ENCODE measurements around the gene OSBPL2.

The OSBPL2 gene

GRCh38 chr20:62235777-62236157, 2.6 kb upstream of the OSBPL2 start:
- Histone ChIP-seq H3K4me3 (ENCODE audit: low read depth in 1 of 2, low read length in 2 of 2) (no peak overlapping the region), H3K36me3 (ENCODE audit: control insufficient read depth in 1 of 2, insufficient read depth in 2 of 2, low read length in 2 of 2) (peaks cover 0 to 1% of the 10 kb centered on the region in 2 donors), H3K27me3 (ENCODE audit: control insufficient read depth in 1 of 2, insufficient read depth in 2 of 2, low read length in 2 of 2) (no peaks in the 10 kb centered on the region), H3K27ac (ENCODE audit: low read depth, low read length) (no peak overlapping the region), H3K4me1 (ENCODE audit: control insufficient read depth in 1 of 2, insufficient read depth in 2 of 2, low read length in 2 of 2) (peaks cover 21 to 26% of the 10 kb centered on the region in 2 donors), H3K9me3 (ENCODE audit: control insufficient read depth in 1 of 2, low read length in 2 of 2) (no peaks in the 10 kb centered on the region), H3K9ac (ENCODE audit: low read depth in 1 of 2, low read length in 2 of 2) (no peak overlapping the region)

DNA sequence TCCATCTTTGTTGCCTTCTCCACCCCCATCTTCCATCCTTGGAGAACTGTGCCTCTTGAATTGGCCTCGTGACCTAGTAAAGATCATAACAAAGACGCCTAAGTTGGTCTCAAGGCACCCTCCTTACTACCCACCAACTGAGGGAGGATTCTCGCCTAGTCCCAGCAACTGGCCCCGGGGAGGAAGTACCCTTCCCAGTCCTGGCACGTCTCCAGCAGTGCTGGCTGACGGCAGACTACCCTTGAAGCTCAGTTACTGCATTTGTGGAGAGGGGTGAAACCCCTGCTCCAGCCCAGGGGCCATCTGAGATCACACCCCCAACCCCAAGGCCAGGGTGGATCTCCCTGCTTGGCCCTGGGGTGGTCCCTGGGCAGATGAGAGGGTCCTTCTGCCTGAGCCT, 2.1 kb upstream of the OSBPL2 start:
- H3K27ac ChIP-seq (ENCODE audit: low read depth, low read length), result no peak overlapping the region
- H3K27me3 ChIP-seq (ENCODE audit: control insufficient read depth in 1 of 2, insufficient read depth in 2 of 2, low read length in 2 of 2), result no peaks in the 10 kb centered on the region
- H3K36me3 ChIP-seq (ENCODE audit: control insufficient read depth in 1 of 2, insufficient read depth in 2 of 2, low read length in 2 of 2), result peaks cover 0 to 3% of the 10 kb centered on the region in 2 donors
- H3K9me3 ChIP-seq (ENCODE audit: control insufficient read depth in 1 of 2, low read length in 2 of 2), result no peaks in the 10 kb centered on the region
- H3K9ac ChIP-seq (ENCODE audit: low read depth in 1 of 2, low read length in 2 of 2), result no peak overlapping the region
- peaks cover 25 to 30% of the 10 kb centered on the region in 2 donors for H3K4me1 ChIP-seq (ENCODE audit: control insufficient read depth in 1 of 2, insufficient read depth in 2 of 2, low read length in 2 of 2)
- no peak overlapping the region for H3K4me3 ChIP-seq (ENCODE audit: low read depth in 1 of 2, low read length in 2 of 2)

DNA sequence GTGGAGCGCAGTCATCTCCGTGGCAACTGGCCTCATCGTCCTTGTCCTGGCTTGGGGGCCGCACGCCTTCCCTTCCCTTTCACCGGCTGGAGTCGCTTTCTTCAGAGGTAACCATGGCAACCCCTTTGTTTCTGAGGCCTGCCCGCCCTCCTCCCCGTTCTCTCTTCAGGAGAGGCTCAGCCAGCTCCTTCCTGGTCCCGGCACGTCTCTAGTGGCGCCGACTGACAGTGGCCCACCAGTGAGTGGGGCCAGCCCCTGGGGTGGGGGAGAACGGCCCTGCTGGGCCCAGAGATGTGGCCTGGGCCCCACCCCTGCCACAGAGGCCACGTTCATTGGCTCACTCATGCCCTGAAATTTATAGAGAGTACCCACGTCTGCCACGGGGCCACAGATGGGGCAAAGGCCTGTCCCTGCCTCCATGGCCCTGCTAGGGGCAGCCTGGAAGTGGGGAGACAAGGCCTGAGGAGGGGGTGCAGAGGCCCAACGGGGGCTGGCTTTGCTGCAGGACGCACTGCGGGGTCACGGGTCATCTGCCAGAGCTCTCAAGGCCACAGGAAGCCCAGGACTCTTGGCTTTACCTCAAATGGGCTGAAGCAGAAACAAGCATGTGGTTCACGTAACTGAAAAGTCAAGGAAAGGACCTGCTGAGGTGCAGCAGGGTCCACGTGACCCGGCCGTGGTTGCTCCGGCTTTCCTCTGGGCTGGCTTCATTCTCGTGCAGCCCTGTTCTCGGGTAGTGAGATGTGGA, 1.4 kb upstream of the OSBPL2 start:
- H3K27ac ChIP-seq (ENCODE audit: low read depth, low read length), result no peak overlapping the region
- no peaks in the 10 kb centered on the region for H3K27me3 ChIP-seq (ENCODE audit: control insufficient read depth in 1 of 2, insufficient read depth in 2 of 2, low read length in 2 of 2)
- H3K9me3 ChIP-seq (ENCODE audit: control insufficient read depth in 1 of 2, low read length in 2 of 2), result no peaks in the 10 kb centered on the region
- no peak overlapping the region for H3K4me3 ChIP-seq (ENCODE audit: low read depth in 1 of 2, low read length in 2 of 2)
- H3K36me3 ChIP-seq (ENCODE audit: control insufficient read depth in 1 of 2, insufficient read depth in 2 of 2, low read length in 2 of 2), result peaks cover 0 to 3% of the 10 kb centered on the region in 2 donors
- peaks cover 33 to 36% of the 10 kb centered on the region in 2 donors for H3K4me1 ChIP-seq (ENCODE audit: control insufficient read depth in 1 of 2, insufficient read depth in 2 of 2, low read length in 2 of 2)
- H3K9ac ChIP-seq (ENCODE audit: low read depth in 1 of 2, low read length in 2 of 2), result no peak overlapping the region

DNA sequence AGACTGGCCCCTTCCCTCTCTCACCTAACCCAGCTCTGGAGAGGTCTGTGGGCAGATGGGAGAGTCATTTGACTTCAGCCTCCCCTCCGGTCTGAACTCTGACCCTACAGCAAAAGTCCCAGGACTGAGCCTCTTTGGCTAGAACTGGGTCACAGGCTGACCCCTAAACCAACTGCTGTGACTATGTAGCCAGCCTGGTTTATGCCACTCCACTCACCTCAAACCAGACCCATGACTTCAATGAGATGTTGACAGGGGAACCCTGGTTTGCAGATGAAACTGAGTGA, 864 bp upstream of the OSBPL2 start:
- Histone ChIP-seq H3K4me3 (ENCODE audit: low read depth in 1 of 2, low read length in 2 of 2) (peak overlapping the region; percentile 59 to 76), H3K9me3 (ENCODE audit: control insufficient read depth in 1 of 2, low read length in 2 of 2) (no peaks in the 10 kb centered on the region), H3K4me1 (ENCODE audit: control insufficient read depth in 1 of 2, insufficient read depth in 2 of 2, low read length in 2 of 2) (peaks cover 38 to 41% of the 10 kb centered on the region in 2 donors), H3K9ac (ENCODE audit: low read depth in 1 of 2, low read length in 2 of 2) (peak overlapping the region; percentile 37 to 55), H3K36me3 (ENCODE audit: control insufficient read depth in 1 of 2, insufficient read depth in 2 of 2, low read length in 2 of 2) (peaks cover 0 to 6% of the 10 kb centered on the region in 2 donors), H3K27ac (ENCODE audit: low read depth, low read length) (no peak overlapping the region), H3K27me3 (ENCODE audit: control insufficient read depth in 1 of 2, insufficient read depth in 2 of 2, low read length in 2 of 2) (no peaks in the 10 kb centered on the region)

DNA sequence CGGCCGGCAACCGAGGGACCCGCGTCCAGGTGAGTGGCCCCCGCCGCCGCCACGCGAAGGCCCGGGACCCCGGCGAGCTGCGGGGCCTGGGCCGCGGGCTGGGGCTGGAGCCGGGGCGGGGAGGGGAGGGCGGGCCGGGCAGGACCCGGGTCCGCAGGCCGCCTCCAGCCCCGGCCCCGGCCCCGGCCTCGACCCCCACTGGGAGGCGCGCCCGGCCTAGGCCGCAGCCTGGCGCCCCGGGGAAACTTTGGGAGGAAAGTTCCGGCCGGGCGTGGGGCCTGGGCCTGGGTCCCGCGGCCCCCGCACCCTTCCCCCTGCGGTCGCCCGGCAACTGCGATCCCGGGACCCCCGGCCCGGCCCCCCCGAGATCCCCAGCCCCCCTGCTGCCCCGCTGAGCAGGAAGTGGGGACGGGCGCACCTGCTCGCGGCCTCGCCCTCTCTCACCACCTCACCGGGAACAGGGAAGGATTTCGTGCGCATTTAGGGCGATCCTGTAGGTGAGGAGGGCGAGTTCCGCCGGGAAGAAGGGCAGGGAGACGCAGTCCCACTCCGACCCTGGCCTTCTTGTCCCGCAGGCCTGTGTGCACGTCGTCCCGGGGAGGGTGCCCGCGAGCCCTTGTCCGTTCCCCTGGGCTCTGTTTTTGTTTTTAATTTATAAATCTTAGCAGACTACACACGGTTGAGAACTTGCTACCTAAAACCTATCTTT, 402 bp downstream of the OSBPL2 start:
- peaks cover 0 to 13% of the 10 kb centered on the region in 2 donors for H3K36me3 ChIP-seq (ENCODE audit: control insufficient read depth in 1 of 2, insufficient read depth in 2 of 2, low read length in 2 of 2)
- H3K9ac ChIP-seq (ENCODE audit: low read depth in 1 of 2, low read length in 2 of 2), result peak overlapping the region; percentile 88 to 89
- peak overlapping the region; percentile 90 to 91 for H3K4me3 ChIP-seq (ENCODE audit: low read depth in 1 of 2, low read length in 2 of 2)
- H3K27ac ChIP-seq (ENCODE audit: low read depth, low read length), result peak overlapping the region; percentile 35
- H3K4me1 ChIP-seq (ENCODE audit: control insufficient read depth in 1 of 2, insufficient read depth in 2 of 2, low read length in 2 of 2), result peaks cover 41 to 43% of the 10 kb centered on the region in 2 donors
- no peaks in the 10 kb centered on the region for H3K9me3 ChIP-seq (ENCODE audit: control insufficient read depth in 1 of 2, low read length in 2 of 2)
- no peaks in the 10 kb centered on the region for H3K27me3 ChIP-seq (ENCODE audit: control insufficient read depth in 1 of 2, insufficient read depth in 2 of 2, low read length in 2 of 2)

GRCh38 chr20:62239278-62239879, 1.1 kb downstream of the OSBPL2 start:
- Histone ChIP-seq H3K27ac (ENCODE audit: low read depth, low read length) (no peak overlapping the region), H3K4me3 (ENCODE audit: low read depth in 1 of 2, low read length in 2 of 2) (peak overlapping the region; percentile 90 to 91), H3K9me3 (ENCODE audit: control insufficient read depth in 1 of 2, low read length in 2 of 2) (no peaks in the 10 kb centered on the region), H3K36me3 (ENCODE audit: control insufficient read depth in 1 of 2, insufficient read depth in 2 of 2, low read length in 2 of 2) (peaks cover 0 to 13% of the 10 kb centered on the region in 2 donors), H3K4me1 (ENCODE audit: control insufficient read depth in 1 of 2, insufficient read depth in 2 of 2, low read length in 2 of 2) (peaks cover 48 to 50% of the 10 kb centered on the region in 2 donors), H3K27me3 (ENCODE audit: control insufficient read depth in 1 of 2, insufficient read depth in 2 of 2, low read length in 2 of 2) (no peaks in the 10 kb centered on the region), H3K9ac (ENCODE audit: low read depth in 1 of 2, low read length in 2 of 2) (peak overlapping the region; percentile 88 to 89)

DNA sequence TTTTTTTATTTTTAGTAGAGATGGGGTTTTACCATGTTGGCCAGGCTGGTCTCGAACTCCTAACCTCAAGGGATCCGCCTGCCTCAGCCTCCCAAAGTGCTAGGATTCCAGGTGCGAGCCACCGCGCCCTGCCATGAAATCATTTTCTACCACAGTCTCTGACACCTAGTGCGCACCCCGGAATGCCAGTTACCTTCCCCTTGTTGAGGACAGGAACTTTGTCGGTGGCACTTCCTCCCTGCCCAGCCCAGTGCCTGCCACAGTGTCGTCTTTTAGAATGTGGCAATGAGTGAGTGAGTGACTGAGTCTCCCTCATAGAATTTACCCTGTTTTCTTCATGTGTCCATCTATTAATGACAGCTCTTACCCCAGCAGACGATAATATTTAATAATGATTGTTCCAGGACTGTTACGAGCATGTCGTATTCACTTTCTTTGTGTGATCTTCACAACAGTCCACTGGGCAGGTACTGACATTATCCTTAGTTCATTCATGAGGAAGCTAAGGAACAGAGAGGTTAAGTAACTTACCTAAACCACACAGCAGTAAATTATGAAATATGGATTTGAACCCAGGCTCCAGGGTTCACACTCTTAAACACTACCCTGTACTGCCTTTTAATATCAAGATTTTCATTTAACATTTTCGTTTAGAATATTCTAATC, 1.8 kb downstream of the OSBPL2 start:
- H3K9me3 ChIP-seq (ENCODE audit: control insufficient read depth in 1 of 2, low read length in 2 of 2), result no peaks in the 10 kb centered on the region
- H3K9ac ChIP-seq (ENCODE audit: low read depth in 1 of 2, low read length in 2 of 2), result no peak overlapping the region
- peaks cover 0 to 13% of the 10 kb centered on the region in 2 donors for H3K36me3 ChIP-seq (ENCODE audit: control insufficient read depth in 1 of 2, insufficient read depth in 2 of 2, low read length in 2 of 2)
- H3K27ac ChIP-seq (ENCODE audit: low read depth, low read length), result no peak overlapping the region
- H3K4me3 ChIP-seq (ENCODE audit: low read depth in 1 of 2, low read length in 2 of 2), result peak overlapping the region in 1 of 2 donors; percentile 9
- H3K4me1 ChIP-seq (ENCODE audit: control insufficient read depth in 1 of 2, insufficient read depth in 2 of 2, low read length in 2 of 2), result peaks cover 55 to 57% of the 10 kb centered on the region in 2 donors
- no peaks in the 10 kb centered on the region for H3K27me3 ChIP-seq (ENCODE audit: control insufficient read depth in 1 of 2, insufficient read depth in 2 of 2, low read length in 2 of 2)

DNA sequence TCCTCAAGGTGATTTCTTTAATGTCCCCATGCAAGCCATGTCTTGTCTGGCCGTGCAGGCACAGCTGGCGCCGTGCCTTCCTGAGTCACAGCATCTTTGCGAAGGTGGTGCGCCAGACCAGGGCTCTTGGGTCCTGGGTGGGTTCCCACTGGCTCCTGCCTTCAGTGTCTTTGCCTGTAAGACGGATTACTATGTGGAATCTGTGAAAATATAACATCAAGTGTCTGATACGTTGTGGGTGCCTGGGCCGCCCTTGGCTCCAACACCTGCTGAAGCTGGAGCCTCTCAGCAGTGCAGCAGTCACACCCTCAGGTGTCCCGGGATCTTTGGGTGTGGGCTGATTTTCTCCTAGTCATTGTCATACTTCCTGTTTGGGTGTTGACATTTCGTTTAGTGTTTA, 3.2 kb downstream of the OSBPL2 start:
- Histone ChIP-seq H3K9me3 (ENCODE audit: control insufficient read depth in 1 of 2, low read length in 2 of 2) (no peaks in the 10 kb centered on the region), H3K9ac (ENCODE audit: low read depth in 1 of 2, low read length in 2 of 2) (peak overlapping the region in 1 of 2 donors; percentile 39), H3K36me3 (ENCODE audit: control insufficient read depth in 1 of 2, insufficient read depth in 2 of 2, low read length in 2 of 2) (peaks cover 0 to 24% of the 10 kb centered on the region in 2 donors), H3K4me3 (ENCODE audit: low read depth in 1 of 2, low read length in 2 of 2) (peak overlapping the region in 1 of 2 donors; percentile 9), H3K27ac (ENCODE audit: low read depth, low read length) (peak overlapping the region; percentile 54), H3K4me1 (ENCODE audit: control insufficient read depth in 1 of 2, insufficient read depth in 2 of 2, low read length in 2 of 2) (peaks cover 55 to 65% of the 10 kb centered on the region in 2 donors), H3K27me3 (ENCODE audit: control insufficient read depth in 1 of 2, insufficient read depth in 2 of 2, low read length in 2 of 2) (no peaks in the 10 kb centered on the region)

- no peak overlapping the region for H3K27ac ChIP-seq (ENCODE audit: low read depth, low read length)
- H3K4me3 ChIP-seq (ENCODE audit: low read depth in 1 of 2, low read length in 2 of 2), result peak overlapping the region in 1 of 2 donors; percentile 8
- H3K4me1 ChIP-seq (ENCODE audit: control insufficient read depth in 1 of 2, insufficient read depth in 2 of 2, low read length in 2 of 2), result peaks cover 55 to 72% of the 10 kb centered on the region in 2 donors
- peaks cover 0 to 24% of the 10 kb centered on the region in 2 donors for H3K36me3 ChIP-seq (ENCODE audit: control insufficient read depth in 1 of 2, insufficient read depth in 2 of 2, low read length in 2 of 2)
- no peaks in the 10 kb centered on the region for H3K27me3 ChIP-seq (ENCODE audit: control insufficient read depth in 1 of 2, insufficient read depth in 2 of 2, low read length in 2 of 2)
- H3K9me3 ChIP-seq (ENCODE audit: control insufficient read depth in 1 of 2, low read length in 2 of 2), result no peaks in the 10 kb centered on the region
- H3K9ac ChIP-seq (ENCODE audit: low read depth in 1 of 2, low read length in 2 of 2), result no peak overlapping the region
Observed at GRCh38 chr20:62242176-62242575, 3.9 kb downstream of the OSBPL2 start.

GRCh38 chr20:62243106-62243505, 4.8 kb downstream of the OSBPL2 start:
- no peak overlapping the region for H3K4me3 ChIP-seq (ENCODE audit: low read depth in 1 of 2, low read length in 2 of 2)
- no peaks in the 10 kb centered on the region for H3K9me3 ChIP-seq (ENCODE audit: control insufficient read depth in 1 of 2, low read length in 2 of 2)
- no peak overlapping the region for H3K9ac ChIP-seq (ENCODE audit: low read depth in 1 of 2, low read length in 2 of 2)
- peaks cover 0 to 24% of the 10 kb centered on the region in 2 donors for H3K36me3 ChIP-seq (ENCODE audit: control insufficient read depth in 1 of 2, insufficient read depth in 2 of 2, low read length in 2 of 2)
- no peaks in the 10 kb centered on the region for H3K27me3 ChIP-seq (ENCODE audit: control insufficient read depth in 1 of 2, insufficient read depth in 2 of 2, low read length in 2 of 2)
- no peak overlapping the region for H3K27ac ChIP-seq (ENCODE audit: low read depth, low read length)
- peaks cover 49 to 66% of the 10 kb centered on the region in 2 donors for H3K4me1 ChIP-seq (ENCODE audit: control insufficient read depth in 1 of 2, insufficient read depth in 2 of 2, low read length in 2 of 2)

Data from duodenal mucosa (tissue), 2 donors.